Measurements from ENCODE around the gene ZNF831. TPM values are rescaled to one million over a fixed set of nuclear protein-coding genes. Genes with fewer than 3 reads are reported as not detected.

The ZNF831 gene
- total and polyA plus RNA-seq, 10 of the 15 experiments (the other 5 are each of a cell fraction or from before 2014, with no cell fraction given): 0.01 to 0.97 (median 0.23) TPM

- TF ChIP-seq BCL3 (IDR thresholded peaks at IDR 0.05; ENCODE audit: borderline replicate concordance, insufficient read depth, low read depth, low read length, poor library complexity, severe bottlenecking) (no peak), ETV6 (conservative IDR thresholded peaks at IDR 0.05 in 1 of 2, IDR thresholded peaks at IDR 0.05 in 1 of 2; ENCODE audit: borderline replicate concordance in 1 of 2, low read depth in 1 of 2) (no peak), EED (IDR thresholded peaks at IDR 0.05; ENCODE audit: low read depth) (no peak), MTA2 (IDR thresholded peaks at IDR 0.05; ENCODE audit: low read depth) (no peak)
Measured at GRCh38 chr20:59125332-59125731, 38.3 kb upstream of the ZNF831 start (continued).

- H3K4me3 ChIP-seq: no peak overlapping the region
- no TSS peak for BruUV-seq (replicated peaks)
- H3K36me3 ChIP-seq (ENCODE audit: control insufficient read depth in 2 of 2, insufficient read depth in 2 of 2, low read length in 1 of 2): no peaks in the 10 kb centered on the region
- DNase-seq (ENCODE audit: low read depth, low spot score) (no peak), FAIRE-seq (no peak), ATAC-seq (no peak)
- H3K9me3 ChIP-seq (replicated peaks; ENCODE audit: control insufficient read depth, insufficient read depth, low read length): peaks cover 4% of the 10 kb centered on the region; the same call in 2 of the 3 replicates
- in situ Hi-C loops (cut with MboI): no loop called here
- ChIA-PET SMC1A (ENCODE audit: uncharacterized antibody, unreplicated experiment) (no interaction called here), CTCF (interaction anchor here (1.0 kb wide), 1 partner anchor 36 kb away, joined by 3 read pairs; no protein-coding TSS in a partner anchor), RAD21 (ENCODE audit: unreplicated experiment) (no interaction called here), POLR2A (no interaction called here)
- H4K20me1 ChIP-seq (ENCODE audit: control insufficient read depth, insufficient read depth): no peaks in the 10 kb centered on the region
- intact Hi-C loops (cut with micrococcal nuclease; ENCODE audit: unreplicated experiment): no loop called here
- WGBS (ENCODE audit: insufficient coverage, insufficient replicate concordance, low lambda C conversion rate, missing lambda C conversion rate): 16% methylated on average over 7 of the region's 7 CpGs
- H3K27me3 ChIP-seq (replicated peaks in 1 of 2; ENCODE audit: control insufficient read depth in 2 of 2, insufficient read depth in 2 of 2, low read length in 1 of 2): peaks cover 2 to 15% of the 10 kb centered on the region in 2 experiments
- no peak overlapping the region for H3K4me2 ChIP-seq (ENCODE audit: control insufficient read depth, insufficient read depth)
- peaks cover under 1% of the 10 kb centered on the region; the same call in 1 of the 2 replicates for H3K4me1 ChIP-seq (ENCODE audit: control insufficient read depth, insufficient read depth, low read length)
- H3K79me2 ChIP-seq (ENCODE audit: control insufficient read depth, insufficient read depth, low read length): no peaks in the 10 kb centered on the region
- no peak overlapping the region for H3K9ac ChIP-seq (ENCODE audit: control insufficient read depth, insufficient read depth, low read length)
- no peak overlapping the region for H2AFZ ChIP-seq (ENCODE audit: control insufficient read depth, low read depth, low read length)
- H3K27ac ChIP-seq (ENCODE audit: control insufficient read depth, insufficient read depth): no peak overlapping the region
- TF ChIP-seq MXI1 (IDR thresholded peaks at IDR 0.05; ENCODE audit: low read depth, low read length) (no peak), NRF1 (conservative IDR thresholded peaks at IDR 0.05; ENCODE audit: low read depth, low read length) (no peak), ATF7 (IDR thresholded peaks at IDR 0.05; ENCODE audit: low read depth) (no peak), SMAD5 (IDR thresholded peaks at IDR 0.05; ENCODE audit: low read depth) (no peak), TCF7 (IDR thresholded peaks at IDR 0.05; ENCODE audit: borderline replicate concordance) (no peak), SIN3A (IDR thresholded peaks at IDR 0.05; ENCODE audit: low read depth, low read length) (no peak), POLR2AphosphoS2 (IDR thresholded peaks at IDR 0.05; ENCODE audit: low read depth, low read length) (no peak), HDGF (IDR thresholded peaks at IDR 0.05) (no peak), ZNF207 (IDR thresholded peaks at IDR 0.05; ENCODE audit: borderline replicate concordance) (no peak), IRF3 (IDR thresholded peaks at IDR 0.05) (no peak), BHLHE40 (IDR thresholded peaks at IDR 0.05; ENCODE audit: borderline replicate concordance in 1 of 2, low read depth in 2 of 2, low read length in 1 of 2) (no peak), ZSCAN29 (IDR thresholded peaks at IDR 0.05) (no peak), ZNF622 (IDR thresholded peaks at IDR 0.05) (no peak), ZBTB11 (CRISPR knock-in tag; IDR thresholded peaks at IDR 0.05) (no peak), ZNF217 (IDR thresholded peaks at IDR 0.05) (no peak), SMC3 (IDR thresholded peaks at IDR 0.05; ENCODE audit: borderline replicate concordance, low read length) (no peak)
Measured at GRCh38 chr20:59125836-59126235, 37.8 kb upstream of the ZNF831 start.

All from GM12878 (cell line).